ENCODE data around the gene LDB3.

Gene LDB3

GRCh38 chr10:86753051-86753450 lies 84.7 kb downstream of the LDB3 start:
- CTCF ChIA-PET = interaction anchor here (0.6 to 1.2 kb wide), 2 partner anchors 59 to 186 kb away, joined by 3 to 4 read pairs; no protein-coding TSS in a partner anchor
- no peak for DNase-seq (ENCODE audit: extremely low spot score)

GRCh38 chr10:86753638-86754434 lies 85.5 kb downstream of the LDB3 start:
- POLR2A ChIA-PET = interaction anchor here (1.1 to 1.9 kb wide), 3 partner anchors 11 to 21 kb away, joined by 3 to 5 read pairs (median 4); no protein-coding TSS in a partner anchor

More at GRCh38 chr10:86753051-86753450, 84.7 kb downstream of the LDB3 start:
- TF ChIP-seq ELF4 (IDR thresholded peaks at IDR 0.05) (no peak), SP1 (IDR thresholded peaks at IDR 0.05) (no peak), NFRKB (IDR thresholded peaks at IDR 0.05) (no peak), HDGF (IDR thresholded peaks at IDR 0.05; ENCODE audit: borderline replicate concordance) (no peak), FOXA1 (IDR thresholded peaks at IDR 0.05) (no peak), ARNT (IDR thresholded peaks at IDR 0.05) (no peak), ZNF384 (IDR thresholded peaks at IDR 0.05) (no peak)
- POLR2A ChIA-PET = interaction anchor here (0.7 to 1.9 kb wide), 2 partner anchors 11 to 41 kb away, joined by 3 to 5 read pairs; no protein-coding TSS in a partner anchor

GRCh38 chr10:86755454-86755739 lies 87.1 kb downstream of the LDB3 start:
- ChIA-PET CTCF (no interaction called here), POLR2A (interaction anchor here (0.6 to 3.7 kb wide), 19 partner anchors 8 to 152 kb away, joined by 3 to 62 read pairs (median 4); no protein-coding TSS in a partner anchor)
- no peak for DNase-seq (ENCODE audit: extremely low spot score)
- peak; percentile 65; the same call in 1 of the 2 replicates for TF ChIP-seq L3MBTL2 (conservative IDR thresholded peaks at IDR 0.05)
- no peak for TF ChIP-seq BHLHE40 (IDR thresholded peaks at IDR 0.05; ENCODE audit: borderline replicate concordance)

More at GRCh38 chr10:86753638-86754434, 85.5 kb downstream of the LDB3 start:
- no peak for DNase-seq (ENCODE audit: extremely low spot score)
- CTCF ChIA-PET = interaction anchor here (0.6 to 1.2 kb wide), 2 partner anchors 60 to 185 kb away, joined by 3 to 4 read pairs; no protein-coding TSS in a partner anchor
- TF ChIP-seq, protein P1, sequence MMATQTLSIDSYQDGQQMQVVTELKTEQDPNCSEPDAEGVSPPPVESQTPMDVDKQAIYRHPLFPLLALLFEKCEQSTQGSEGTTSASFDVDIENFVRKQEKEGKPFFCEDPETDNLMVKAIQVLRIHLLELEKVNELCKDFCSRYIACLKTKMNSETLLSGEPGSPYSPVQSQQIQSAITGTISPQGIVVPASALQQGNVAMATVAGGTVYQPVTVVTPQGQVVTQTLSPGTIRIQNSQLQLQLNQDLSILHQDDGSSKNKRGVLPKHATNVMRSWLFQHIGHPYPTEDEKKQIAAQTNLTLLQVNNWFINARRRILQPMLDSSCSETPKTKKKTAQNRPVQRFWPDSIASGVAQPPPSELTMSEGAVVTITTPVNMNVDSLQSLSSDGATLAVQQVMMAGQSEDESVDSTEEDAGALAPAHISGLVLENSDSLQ (IDR thresholded peaks at IDR 0.05) = no peak
- TF ChIP-seq ARNT (IDR thresholded peaks at IDR 0.05) (no peak), ZNF384 (IDR thresholded peaks at IDR 0.05) (no peak), TARDBP (IDR thresholded peaks at IDR 0.05) (no peak), SP1 (IDR thresholded peaks at IDR 0.05) (no peak), FOXM1 (IDR thresholded peaks at IDR 0.05; ENCODE audit: borderline replicate concordance) (no peak), CTBP1 (IDR thresholded peaks at IDR 0.05; ENCODE audit: borderline replicate concordance) (no peak), LEF1 (IDR thresholded peaks at IDR 0.05; ENCODE audit: borderline replicate concordance) (no peak), FOXA1 (IDR thresholded peaks at IDR 0.05) (no peak), ELF4 (IDR thresholded peaks at IDR 0.05) (no peak), NFRKB (IDR thresholded peaks at IDR 0.05) (no peak), HDGF (IDR thresholded peaks at IDR 0.05; ENCODE audit: borderline replicate concordance) (no peak), SUZ12 (IDR thresholded peaks at IDR 0.05) (no peak), L3MBTL2 (conservative IDR thresholded peaks at IDR 0.05) (no peak), FOXK2 (IDR thresholded peaks at IDR 0.05) (no peak)

- peak; percentile 93 for DNase-seq (ENCODE audit: extremely low spot score)
- ChIA-PET CTCF (no interaction called here), POLR2A (interaction anchor here (0.5 to 3.7 kb wide), 33 partner anchors 8 to 151 kb away, joined by 3 to 62 read pairs (median 4); no protein-coding TSS in a partner anchor)
- TF ChIP-seq, protein P1 (IDR thresholded peaks at IDR 0.05) = no peak
- TF ChIP-seq SP1 (IDR thresholded peaks at IDR 0.05) (no peak), ARNT (IDR thresholded peaks at IDR 0.05) (peak; percentile 78), CTBP1 (IDR thresholded peaks at IDR 0.05; ENCODE audit: borderline replicate concordance) (0 out of 2 replicates have a peak, but pooled peaks have one; percentile 20), SUZ12 (IDR thresholded peaks at IDR 0.05) (no peak), FOXK2 (IDR thresholded peaks at IDR 0.05) (no peak), NFRKB (IDR thresholded peaks at IDR 0.05) (no peak), HDGF (IDR thresholded peaks at IDR 0.05; ENCODE audit: borderline replicate concordance) (no peak), ZNF384 (IDR thresholded peaks at IDR 0.05) (no peak), ELF4 (IDR thresholded peaks at IDR 0.05) (no peak), BHLHE40 (IDR thresholded peaks at IDR 0.05; ENCODE audit: borderline replicate concordance) (no peak), L3MBTL2 (conservative IDR thresholded peaks at IDR 0.05) (peak; percentile 60; the same call in 1 of the 2 replicates), FOXA1 (IDR thresholded peaks at IDR 0.05) (no peak), LEF1 (IDR thresholded peaks at IDR 0.05; ENCODE audit: borderline replicate concordance) (0 out of 2 replicates have a peak, but pooled peaks have one; percentile 59), TARDBP (IDR thresholded peaks at IDR 0.05) (no peak), FOXM1 (IDR thresholded peaks at IDR 0.05; ENCODE audit: borderline replicate concordance) (no peak; the same call in 1 of the 2 replicates)
These were observed 87.6 kb downstream of the LDB3 start for GRCh38 chr10:86755740-86756510.

- ChIA-PET CTCF (no interaction called here), POLR2A (interaction anchor here (0.5 to 3.7 kb wide), 34 partner anchors 9 to 147 kb away, joined by 3 to 62 read pairs (median 4); no protein-coding TSS in a partner anchor)
- TF ChIP-seq HDGF (IDR thresholded peaks at IDR 0.05; ENCODE audit: borderline replicate concordance) (no peak), ARNT (IDR thresholded peaks at IDR 0.05) (peak; percentile 41; the same call in 1 of the 2 replicates), LEF1 (IDR thresholded peaks at IDR 0.05; ENCODE audit: borderline replicate concordance) (peak; percentile 28; the same call in 1 of the 2 replicates), ZNF384 (IDR thresholded peaks at IDR 0.05) (no peak)
- DNase-seq (ENCODE audit: extremely low spot score) = peak; percentile 19
These were observed 88.3 kb downstream of the LDB3 start, which contains the start of gene BMPR1A for GRCh38 chr10:86756511-86757112. Gene BMPR1A, plus strand, starts transcription at chr10:86756619. Its CDS starts 119,400 bp downstream, at chr10:86876019.

Measured in HEK293T (cell line).